Measurements from ENCODE around the gene MAP4K4. TPM values are rescaled to one million over a fixed set of nuclear protein-coding genes. Genes with fewer than 3 reads are reported as not detected.

The MAP4K4 gene
- total and polyA plus RNA-seq, 2 of the 13 experiments (the other 11 are each of a cell fraction or from before 2014, with no cell fraction given), result 105 to 264 TPM

DNA sequence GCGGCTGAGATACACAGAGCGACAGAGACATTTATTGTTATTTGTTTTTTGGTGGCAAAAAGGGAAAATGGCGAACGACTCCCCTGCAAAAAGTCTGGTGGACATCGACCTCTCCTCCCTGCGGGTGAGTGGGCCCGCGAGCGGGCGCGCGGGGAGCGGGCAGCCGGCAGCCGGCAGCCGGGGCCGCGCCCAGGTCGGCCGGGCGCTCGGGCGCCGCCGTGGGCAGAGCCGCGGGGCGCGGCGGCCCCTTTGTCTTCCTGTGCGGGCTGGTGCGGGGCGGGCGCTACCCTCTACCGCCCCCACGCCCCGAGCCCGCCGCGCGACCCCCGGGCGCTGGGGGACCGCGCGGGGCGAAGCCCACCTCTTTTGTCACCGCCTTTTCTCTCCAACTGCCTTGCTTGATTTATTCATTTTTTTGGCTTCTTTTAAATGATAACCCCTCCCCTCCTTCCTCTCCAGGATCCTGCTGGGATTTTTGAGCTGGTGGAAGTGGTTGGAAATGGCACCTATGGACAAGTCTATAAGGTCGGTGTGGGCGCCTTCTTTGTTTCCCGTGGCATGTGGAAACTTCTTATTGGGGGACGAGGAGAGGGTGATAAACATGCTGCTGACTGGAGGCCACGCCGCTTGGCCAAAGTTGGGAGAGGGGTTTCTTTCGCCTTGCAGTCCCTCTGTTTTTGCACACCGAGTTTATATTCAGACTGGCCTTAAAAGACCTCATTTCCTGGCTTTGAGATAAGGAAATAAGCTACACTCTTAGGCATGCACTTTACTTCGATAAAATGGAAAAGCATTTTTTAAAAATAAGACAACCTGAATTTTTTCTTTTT lies 722 bp downstream of the MAP4K4 start (continued):
- 0 out of 2 replicates have a peak, but pooled peaks have one; percentile 12 for TF ChIP-seq ZC3H13 (CRISPR knock-in tag; IDR thresholded peaks at IDR 0.05)
- no peak for TF ChIP-seq KLF13 (CRISPR knock-in tag; IDR thresholded peaks at IDR 0.05)
- TF ChIP-seq ZFYVE20 (CRISPR knock-in tag; IDR thresholded peaks at IDR 0.05; ENCODE audit: borderline replicate concordance, low read depth), result no peak
- peak; percentile 46 for TF ChIP-seq TAF1 (CRISPR knock-in tag; IDR thresholded peaks at IDR 0.05)
- TF ChIP-seq, protein P1, sequence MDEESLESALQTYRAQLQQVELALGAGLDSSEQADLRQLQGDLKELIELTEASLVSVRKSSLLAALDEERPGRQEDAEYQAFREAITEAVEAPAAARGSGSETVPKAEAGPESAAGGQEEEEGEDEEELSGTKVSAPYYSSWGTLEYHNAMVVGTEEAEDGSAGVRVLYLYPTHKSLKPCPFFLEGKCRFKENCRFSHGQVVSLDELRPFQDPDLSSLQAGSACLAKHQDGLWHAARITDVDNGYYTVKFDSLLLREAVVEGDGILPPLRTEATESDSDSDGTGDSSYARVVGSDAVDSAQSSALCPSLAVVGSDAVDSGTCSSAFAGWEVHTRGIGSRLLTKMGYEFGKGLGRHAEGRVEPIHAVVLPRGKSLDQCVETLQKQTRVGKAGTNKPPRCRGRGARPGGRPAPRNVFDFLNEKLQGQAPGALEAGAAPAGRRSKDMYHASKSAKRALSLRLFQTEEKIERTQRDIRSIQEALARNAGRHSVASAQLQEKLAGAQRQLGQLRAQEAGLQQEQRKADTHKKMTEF (CRISPR knock-in tag; IDR thresholded peaks at IDR 0.05), result no peak
- TF ChIP-seq ZNF543 (CRISPR knock-in tag; IDR thresholded peaks at IDR 0.05), result peak; percentile 47; the same call in 1 of the 2 replicates
- TF ChIP-seq SUZ12 (IDR thresholded peaks at IDR 0.05; ENCODE audit: low read depth, low read length), result no peak
- 0 out of 2 replicates have a peak, but pooled peaks have one; percentile 36 for TF ChIP-seq NCOR1 (IDR thresholded peaks at IDR 0.05; ENCODE audit: borderline replicate concordance, low read length)
- TF ChIP-seq, protein P2, sequence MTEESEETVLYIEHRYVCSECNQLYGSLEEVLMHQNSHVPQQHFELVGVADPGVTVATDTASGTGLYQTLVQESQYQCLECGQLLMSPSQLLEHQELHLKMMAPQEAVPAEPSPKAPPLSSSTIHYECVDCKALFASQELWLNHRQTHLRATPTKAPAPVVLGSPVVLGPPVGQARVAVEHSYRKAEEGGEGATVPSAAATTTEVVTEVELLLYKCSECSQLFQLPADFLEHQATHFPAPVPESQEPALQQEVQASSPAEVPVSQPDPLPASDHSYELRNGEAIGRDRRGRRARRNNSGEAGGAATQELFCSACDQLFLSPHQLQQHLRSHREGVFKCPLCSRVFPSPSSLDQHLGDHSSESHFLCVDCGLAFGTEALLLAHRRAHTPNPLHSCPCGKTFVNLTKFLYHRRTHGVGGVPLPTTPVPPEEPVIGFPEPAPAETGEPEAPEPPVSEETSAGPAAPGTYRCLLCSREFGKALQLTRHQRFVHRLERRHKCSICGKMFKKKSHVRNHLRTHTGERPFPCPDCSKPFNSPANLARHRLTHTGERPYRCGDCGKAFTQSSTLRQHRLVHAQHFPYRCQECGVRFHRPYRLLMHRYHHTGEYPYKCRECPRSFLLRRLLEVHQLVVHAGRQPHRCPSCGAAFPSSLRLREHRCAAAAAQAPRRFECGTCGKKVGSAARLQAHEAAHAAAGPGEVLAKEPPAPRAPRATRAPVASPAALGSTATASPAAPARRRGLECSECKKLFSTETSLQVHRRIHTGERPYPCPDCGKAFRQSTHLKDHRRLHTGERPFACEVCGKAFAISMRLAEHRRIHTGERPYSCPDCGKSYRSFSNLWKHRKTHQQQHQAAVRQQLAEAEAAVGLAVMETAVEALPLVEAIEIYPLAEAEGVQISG (CRISPR knock-in tag; IDR thresholded peaks at IDR 0.05), result peak; percentile 17
- TF ChIP-seq, protein P3, sequence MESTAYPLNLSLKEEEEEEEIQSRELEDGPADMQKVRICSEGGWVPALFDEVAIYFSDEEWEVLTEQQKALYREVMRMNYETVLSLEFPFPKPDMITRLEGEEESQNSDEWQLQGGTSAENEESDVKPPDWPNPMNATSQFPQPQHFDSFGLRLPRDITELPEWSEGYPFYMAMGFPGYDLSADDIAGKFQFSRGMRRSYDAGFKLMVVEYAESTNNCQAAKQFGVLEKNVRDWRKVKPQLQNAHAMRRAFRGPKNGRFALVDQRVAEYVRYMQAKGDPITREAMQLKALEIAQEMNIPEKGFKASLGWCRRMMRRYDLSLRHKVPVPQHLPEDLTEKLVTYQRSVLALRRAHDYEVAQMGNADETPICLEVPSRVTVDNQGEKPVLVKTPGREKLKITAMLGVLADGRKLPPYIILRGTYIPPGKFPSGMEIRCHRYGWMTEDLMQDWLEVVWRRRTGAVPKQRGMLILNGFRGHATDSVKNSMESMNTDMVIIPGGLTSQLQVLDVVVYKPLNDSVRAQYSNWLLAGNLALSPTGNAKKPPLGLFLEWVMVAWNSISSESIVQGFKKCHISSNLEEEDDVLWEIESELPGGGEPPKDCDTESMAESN (CRISPR knock-in tag; conservative IDR thresholded peaks at IDR 0.05), result no peak
- TF ChIP-seq ZNF792 (CRISPR knock-in tag; IDR thresholded peaks at IDR 0.05), result peak; percentile 27; the same call in 1 of the 2 replicates
- TF ChIP-seq SMC3 (IDR thresholded peaks at IDR 0.05; ENCODE audit: low read length), result 0 out of 2 replicates have a peak, but pooled peaks have one; percentile 1
- TF ChIP-seq ZFX (CRISPR knock-in tag; IDR thresholded peaks at IDR 0.05; ENCODE audit: low read depth), result peak; percentile 49; the same call in 1 of the 2 replicates
- TF ChIP-seq SNAPC2 (CRISPR knock-in tag; IDR thresholded peaks at IDR 0.05), result no peak
- TF ChIP-seq POLR2AphosphoS5 (IDR thresholded peaks at IDR 0.05; ENCODE audit: low read depth, low read length), result peak; percentile 17; the same call in 1 of the 2 replicates
- no peak for TF ChIP-seq EED (CRISPR knock-in tag; IDR thresholded peaks at IDR 0.05)
- TF ChIP-seq SAP130 (CRISPR knock-in tag; IDR thresholded peaks at IDR 0.05; ENCODE audit: low read depth), result peak; percentile 30; the same call in 1 of the 2 replicates
- 0 out of 2 replicates have a peak, but pooled peaks have one; percentile 16 for TF ChIP-seq TARDBP (CRISPR knock-in tag; IDR thresholded peaks at IDR 0.05)
- no peak for TF ChIP-seq ZBTB7A (CRISPR knock-in tag; IDR thresholded peaks at IDR 0.05)
- TF ChIP-seq BORCS8-MEF2B (CRISPR knock-in tag; IDR thresholded peaks at IDR 0.05), result 0 out of 2 replicates have a peak, but pooled peaks have one; percentile 16
- TF ChIP-seq, protein P4, sequence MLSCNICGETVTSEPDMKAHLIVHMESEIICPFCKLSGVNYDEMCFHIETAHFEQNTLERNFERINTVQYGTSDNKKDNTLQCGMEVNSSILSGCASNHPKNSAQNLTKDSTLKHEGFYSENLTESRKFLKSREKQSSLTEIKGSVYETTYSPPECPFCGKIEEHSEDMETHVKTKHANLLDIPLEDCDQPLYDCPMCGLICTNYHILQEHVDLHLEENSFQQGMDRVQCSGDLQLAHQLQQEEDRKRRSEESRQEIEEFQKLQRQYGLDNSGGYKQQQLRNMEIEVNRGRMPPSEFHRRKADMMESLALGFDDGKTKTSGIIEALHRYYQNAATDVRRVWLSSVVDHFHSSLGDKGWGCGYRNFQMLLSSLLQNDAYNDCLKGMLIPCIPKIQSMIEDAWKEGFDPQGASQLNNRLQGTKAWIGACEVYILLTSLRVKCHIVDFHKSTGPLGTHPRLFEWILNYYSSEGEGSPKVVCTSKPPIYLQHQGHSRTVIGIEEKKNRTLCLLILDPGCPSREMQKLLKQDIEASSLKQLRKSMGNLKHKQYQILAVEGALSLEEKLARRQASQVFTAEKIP (CRISPR knock-in tag; IDR thresholded peaks at IDR 0.05; ENCODE audit: borderline replicate concordance), result no peak
- no peak for TF ChIP-seq LCORL (IDR thresholded peaks at IDR 0.05)
- peak; percentile 19; the same call in 1 of the 2 replicates for TF ChIP-seq LCORL (CRISPR knock-in tag; IDR thresholded peaks at IDR 0.05)
